PFSK-1 (cell line): ENCODE data around the gene DNAJB14.

Experiments
- POLR2AphosphoS5 ChIP-seq: IDR thresholded peaks from 2 replicates; pipeline ENCODE4 v1.6.1; 2012; ENCODE audit warnings: low read depth, mild to moderate bottlenecking, control low read depth, low read length, moderate library complexity
- SIN3A ChIP-seq: IDR thresholded peaks from 2 replicates; pipeline ENCODE4 v1.6.1; 2012; ENCODE audit warnings: mild to moderate bottlenecking, low read length, moderate library complexity, borderline replicate concordance; ENCODE audit not compliant: insufficient read depth
- TAF1 ChIP-seq: IDR thresholded peaks from 2 replicates; pipeline ENCODE4 v1.6.1; 2012; ENCODE audit warnings: low read length, control low read depth, borderline replicate concordance; ENCODE audit not compliant: insufficient read depth
- TF ChIP-seq, protein P1 (sequence below), 2 experiments: IDR thresholded peaks; 2 replicates each; pipeline versions ENCODE4 v1.6.1 to v1.8.0; 2011 to 2012; ENCODE audit warnings: low read depth in 2 of 2, low read length in 2 of 2, control low read depth in 1 of 2, inconsistent platforms in 1 of 2, mild to moderate bottlenecking in 1 of 2, moderate library complexity in 1 of 2; ENCODE audit not compliant: insufficient read depth in 1 of 2

DNA sequence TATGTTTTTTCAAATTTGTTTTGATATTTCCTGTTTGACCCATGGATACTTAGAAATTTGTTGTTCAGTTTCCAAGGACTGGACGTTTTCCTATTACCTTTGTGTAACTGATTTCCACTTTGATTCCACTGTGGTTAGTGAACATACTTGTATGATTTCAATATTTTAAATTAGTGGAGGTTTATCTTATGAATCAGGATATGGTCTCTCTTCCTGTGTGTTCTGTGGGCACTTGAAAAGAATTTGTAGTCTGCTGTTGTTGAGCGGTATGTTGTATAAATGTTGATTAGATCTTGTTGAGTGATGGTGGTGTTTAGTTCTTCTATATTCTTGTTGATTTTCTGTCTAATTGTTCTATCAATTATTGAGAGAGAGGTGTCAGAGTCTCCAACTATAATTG, 31.0 kb downstream of the DNAJB14 start:
- TF ChIP-seq TAF1 (no peak), POLR2AphosphoS5 (no peak), SIN3A (no peak)
- TF ChIP-seq, protein P1, sequence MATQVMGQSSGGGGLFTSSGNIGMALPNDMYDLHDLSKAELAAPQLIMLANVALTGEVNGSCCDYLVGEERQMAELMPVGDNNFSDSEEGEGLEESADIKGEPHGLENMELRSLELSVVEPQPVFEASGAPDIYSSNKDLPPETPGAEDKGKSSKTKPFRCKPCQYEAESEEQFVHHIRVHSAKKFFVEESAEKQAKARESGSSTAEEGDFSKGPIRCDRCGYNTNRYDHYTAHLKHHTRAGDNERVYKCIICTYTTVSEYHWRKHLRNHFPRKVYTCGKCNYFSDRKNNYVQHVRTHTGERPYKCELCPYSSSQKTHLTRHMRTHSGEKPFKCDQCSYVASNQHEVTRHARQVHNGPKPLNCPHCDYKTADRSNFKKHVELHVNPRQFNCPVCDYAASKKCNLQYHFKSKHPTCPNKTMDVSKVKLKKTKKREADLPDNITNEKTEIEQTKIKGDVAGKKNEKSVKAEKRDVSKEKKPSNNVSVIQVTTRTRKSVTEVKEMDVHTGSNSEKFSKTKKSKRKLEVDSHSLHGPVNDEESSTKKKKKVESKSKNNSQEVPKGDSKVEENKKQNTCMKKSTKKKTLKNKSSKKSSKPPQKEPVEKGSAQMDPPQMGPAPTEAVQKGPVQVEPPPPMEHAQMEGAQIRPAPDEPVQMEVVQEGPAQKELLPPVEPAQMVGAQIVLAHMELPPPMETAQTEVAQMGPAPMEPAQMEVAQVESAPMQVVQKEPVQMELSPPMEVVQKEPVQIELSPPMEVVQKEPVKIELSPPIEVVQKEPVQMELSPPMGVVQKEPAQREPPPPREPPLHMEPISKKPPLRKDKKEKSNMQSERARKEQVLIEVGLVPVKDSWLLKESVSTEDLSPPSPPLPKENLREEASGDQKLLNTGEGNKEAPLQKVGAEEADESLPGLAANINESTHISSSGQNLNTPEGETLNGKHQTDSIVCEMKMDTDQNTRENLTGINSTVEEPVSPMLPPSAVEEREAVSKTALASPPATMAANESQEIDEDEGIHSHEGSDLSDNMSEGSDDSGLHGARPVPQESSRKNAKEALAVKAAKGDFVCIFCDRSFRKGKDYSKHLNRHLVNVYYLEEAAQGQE (IDR thresholded peaks at IDR 0.05; ENCODE audit: insufficient read depth in 1 of 2, low read depth in 2 of 2, low read length in 2 of 2), result no peak
